ENCODE results near the gene ZDHHC18. TPM values are rescaled to one million over a fixed set of nuclear protein-coding genes. Genes with fewer than 3 reads are reported as not detected.

The ZDHHC18 gene
- total RNA-seq, 1 experiment from 2014 or later, result 33.1 TPM

DNA sequence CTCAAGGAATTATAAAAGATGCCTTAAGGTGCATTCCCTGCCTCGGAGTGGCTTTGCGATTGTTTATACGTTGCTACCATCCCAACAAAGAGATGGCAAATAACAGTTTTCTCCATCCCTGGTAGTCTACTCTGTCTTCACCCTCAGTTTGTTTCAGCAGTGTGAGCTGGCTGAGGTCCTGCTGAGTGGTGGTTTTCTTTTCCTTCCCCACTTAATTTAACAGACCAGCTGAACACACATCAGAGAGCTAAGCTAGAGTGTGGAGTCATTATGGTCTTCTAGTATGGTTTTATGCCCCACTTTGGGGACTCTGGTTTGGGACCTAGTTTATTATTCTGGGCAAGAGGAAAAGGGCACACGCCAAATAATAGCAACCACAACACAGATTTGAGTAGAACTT, 36.6 kb upstream of the ZDHHC18 start:
- no CpG with 5 or more reads among the region's 4 CpGs for WGBS (ENCODE audit: extremely low coverage, insufficient read length, low lambda C conversion rate)
- Mint-ChIP-seq H3K27me3 (ENCODE audit: low read depth) (no peaks in the 10 kb centered on the region; the same call in 1 of the 2 replicates), H3K4me3 (no peak overlapping the region), H3K9me3 (no peaks in the 10 kb centered on the region), H3K27ac (no peak overlapping the region), H3K4me1 (peaks cover 30 to 35% of the 10 kb centered on the region in 2 experiments), H3K36me3 (ENCODE audit: insufficient read depth in 1 of 3, low read depth in 3 of 3) (peaks cover 6 to 17% (median 15%) of the 10 kb centered on the region in 3 experiments; a peak in 6 of 7 replicates)
- DNase-seq, result no peak
- Histone ChIP-seq H3K4me2 (ENCODE audit: insufficient read depth, insufficient read length, low read length) (no peak overlapping the region), H2BK20ac (ENCODE audit: low read depth, low read length, poor library complexity, severe bottlenecking) (no peak overlapping the region), H2BK15ac (ENCODE audit: low read depth, low read length) (no peak overlapping the region), H4K8ac (replicated peaks; ENCODE audit: insufficient read length, low read depth, low read length) (no peak overlapping the region), H4K5ac (ENCODE audit: insufficient read length, low read depth, low read length) (no peak overlapping the region), H3T11ph (ENCODE audit: low read length) (no peak overlapping the region), H3K9me3 (ENCODE audit: control insufficient read depth, low read depth, low read length) (no peaks in the 10 kb centered on the region), H3K79me2 (ENCODE audit: insufficient read depth, low read length) (no peaks in the 10 kb centered on the region; the same call in 1 of the 2 replicates), H4K20me1 (ENCODE audit: control insufficient read depth, insufficient read depth, insufficient read length) (no peaks in the 10 kb centered on the region), H3K27ac (ENCODE audit: insufficient read length, low read depth, low read length) (no peak overlapping the region), H3K23ac (ENCODE audit: insufficient read length, low read depth, low read length) (no peak overlapping the region), H3K4me1 (ENCODE audit: insufficient read depth, low read length) (peaks cover 3% of the 10 kb centered on the region; the same call in 1 of the 2 replicates), H3K27me3 (ENCODE audit: insufficient read depth, low read length) (no peaks in the 10 kb centered on the region), H3K56ac (ENCODE audit: insufficient read length, low read depth, low read length) (no peak overlapping the region), H2AFZ (ENCODE audit: low read length) (no peak overlapping the region), H2BK12ac (ENCODE audit: insufficient read length, low read depth, low read length) (no peak overlapping the region), H3K4ac (ENCODE audit: low read depth, low read length) (no peak overlapping the region), H3K79me1 (ENCODE audit: insufficient read depth, low read depth, low read length, poor library complexity, severe bottlenecking) (no peaks in the 10 kb centered on the region), H3K9ac (ENCODE audit: extremely low read depth, insufficient read length, low read length) (no peak overlapping the region), H4K91ac (ENCODE audit: insufficient read length, low read depth, low read length) (no peak overlapping the region), H2AK5ac (ENCODE audit: insufficient read length, low read length) (no peak overlapping the region), H2BK120ac (ENCODE audit: low read depth, low read length, poor library complexity, severe bottlenecking) (no peak overlapping the region), H3K18ac (ENCODE audit: insufficient read length, low read depth, low read length) (no peak overlapping the region), H3K14ac (ENCODE audit: insufficient read depth, low read length) (no peak overlapping the region), H2BK5ac (ENCODE audit: insufficient read length, low read length) (no peak overlapping the region), H3K23me2 (ENCODE audit: insufficient read length, low read depth, low read length, poor library complexity, severe bottlenecking) (peaks cover 10% of the 10 kb centered on the region)
- TF ChIP-seq, protein P1, sequence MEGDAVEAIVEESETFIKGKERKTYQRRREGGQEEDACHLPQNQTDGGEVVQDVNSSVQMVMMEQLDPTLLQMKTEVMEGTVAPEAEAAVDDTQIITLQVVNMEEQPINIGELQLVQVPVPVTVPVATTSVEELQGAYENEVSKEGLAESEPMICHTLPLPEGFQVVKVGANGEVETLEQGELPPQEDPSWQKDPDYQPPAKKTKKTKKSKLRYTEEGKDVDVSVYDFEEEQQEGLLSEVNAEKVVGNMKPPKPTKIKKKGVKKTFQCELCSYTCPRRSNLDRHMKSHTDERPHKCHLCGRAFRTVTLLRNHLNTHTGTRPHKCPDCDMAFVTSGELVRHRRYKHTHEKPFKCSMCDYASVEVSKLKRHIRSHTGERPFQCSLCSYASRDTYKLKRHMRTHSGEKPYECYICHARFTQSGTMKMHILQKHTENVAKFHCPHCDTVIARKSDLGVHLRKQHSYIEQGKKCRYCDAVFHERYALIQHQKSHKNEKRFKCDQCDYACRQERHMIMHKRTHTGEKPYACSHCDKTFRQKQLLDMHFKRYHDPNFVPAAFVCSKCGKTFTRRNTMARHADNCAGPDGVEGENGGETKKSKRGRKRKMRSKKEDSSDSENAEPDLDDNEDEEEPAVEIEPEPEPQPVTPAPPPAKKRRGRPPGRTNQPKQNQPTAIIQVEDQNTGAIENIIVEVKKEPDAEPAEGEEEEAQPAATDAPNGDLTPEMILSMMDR (conservative IDR thresholded peaks at IDR 0.05), result no peak
